ENCODE measurements around the gene ZDHHC9.

Gene ZDHHC9

DNA sequence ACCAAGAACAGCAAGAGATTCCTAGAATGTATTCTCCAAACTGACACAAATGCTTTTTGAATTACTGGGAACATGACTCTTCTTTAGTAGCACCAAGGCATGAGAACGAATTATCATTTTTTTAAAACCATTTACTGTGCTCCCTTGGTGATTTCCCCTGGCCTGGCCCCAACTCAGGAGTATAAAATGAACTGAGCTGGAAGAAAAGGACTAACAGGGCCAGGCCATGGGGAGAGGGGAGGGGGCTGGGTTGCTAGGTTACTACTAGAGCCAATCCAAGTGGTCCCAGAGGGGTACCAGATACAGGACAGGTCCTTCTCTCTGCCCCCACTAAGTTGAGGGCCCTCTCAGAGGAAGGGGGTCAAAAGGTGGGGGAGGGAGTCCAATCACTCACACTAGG, 40.8 kb downstream of the ZDHHC9 start:
- H3F3A ChIP-seq (ENCODE audit: low read depth), result no peaks in the 10 kb centered on the region
- H3K9ac ChIP-seq (ENCODE audit: low read depth, low read length, poor library complexity, severe bottlenecking), result no peak overlapping the region
- H3K79me2 ChIP-seq (ENCODE audit: insufficient read depth, low read length), result no peaks in the 10 kb centered on the region
- H3K4me2 ChIP-seq (ENCODE audit: low read depth, low read length, poor library complexity, severe bottlenecking), result no peak overlapping the region
- no peak overlapping the region for H2AFZ ChIP-seq (ENCODE audit: low read length)
- no peaks in the 10 kb centered on the region for H3K27me3 ChIP-seq (ENCODE audit: insufficient read depth, low read length, poor library complexity, severe bottlenecking)
- no peaks in the 10 kb centered on the region for H4K20me1 ChIP-seq (ENCODE audit: insufficient read depth, low read length, poor library complexity, severe bottlenecking)
- peaks cover 12% of the 10 kb centered on the region; the same call in 1 of the 2 replicates for H3K36me3 ChIP-seq (ENCODE audit: insufficient read depth, low read length)
- no peak overlapping the region for H3K4me3 ChIP-seq (ENCODE audit: low read length, poor library complexity, severe bottlenecking)
- no peaks in the 10 kb centered on the region for H3K9me3 ChIP-seq (ENCODE audit: insufficient read depth, low read depth, low read length)
- H3K4me1 ChIP-seq (ENCODE audit: insufficient read depth, low read length, poor library complexity, severe bottlenecking), result peaks cover 23% of the 10 kb centered on the region
- no peak for TF ChIP-seq EZH2phosphoT487 (IDR thresholded peaks at IDR 0.05; ENCODE audit: borderline replicate concordance)
- TF ChIP-seq, protein P1, sequence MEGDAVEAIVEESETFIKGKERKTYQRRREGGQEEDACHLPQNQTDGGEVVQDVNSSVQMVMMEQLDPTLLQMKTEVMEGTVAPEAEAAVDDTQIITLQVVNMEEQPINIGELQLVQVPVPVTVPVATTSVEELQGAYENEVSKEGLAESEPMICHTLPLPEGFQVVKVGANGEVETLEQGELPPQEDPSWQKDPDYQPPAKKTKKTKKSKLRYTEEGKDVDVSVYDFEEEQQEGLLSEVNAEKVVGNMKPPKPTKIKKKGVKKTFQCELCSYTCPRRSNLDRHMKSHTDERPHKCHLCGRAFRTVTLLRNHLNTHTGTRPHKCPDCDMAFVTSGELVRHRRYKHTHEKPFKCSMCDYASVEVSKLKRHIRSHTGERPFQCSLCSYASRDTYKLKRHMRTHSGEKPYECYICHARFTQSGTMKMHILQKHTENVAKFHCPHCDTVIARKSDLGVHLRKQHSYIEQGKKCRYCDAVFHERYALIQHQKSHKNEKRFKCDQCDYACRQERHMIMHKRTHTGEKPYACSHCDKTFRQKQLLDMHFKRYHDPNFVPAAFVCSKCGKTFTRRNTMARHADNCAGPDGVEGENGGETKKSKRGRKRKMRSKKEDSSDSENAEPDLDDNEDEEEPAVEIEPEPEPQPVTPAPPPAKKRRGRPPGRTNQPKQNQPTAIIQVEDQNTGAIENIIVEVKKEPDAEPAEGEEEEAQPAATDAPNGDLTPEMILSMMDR (conservative IDR thresholded peaks at IDR 0.05; ENCODE audit: low read length), result no peak
- no peaks in the 10 kb centered on the region for H3K9me2 ChIP-seq (replicated peaks; ENCODE audit: low read depth, low read length)

DNA sequence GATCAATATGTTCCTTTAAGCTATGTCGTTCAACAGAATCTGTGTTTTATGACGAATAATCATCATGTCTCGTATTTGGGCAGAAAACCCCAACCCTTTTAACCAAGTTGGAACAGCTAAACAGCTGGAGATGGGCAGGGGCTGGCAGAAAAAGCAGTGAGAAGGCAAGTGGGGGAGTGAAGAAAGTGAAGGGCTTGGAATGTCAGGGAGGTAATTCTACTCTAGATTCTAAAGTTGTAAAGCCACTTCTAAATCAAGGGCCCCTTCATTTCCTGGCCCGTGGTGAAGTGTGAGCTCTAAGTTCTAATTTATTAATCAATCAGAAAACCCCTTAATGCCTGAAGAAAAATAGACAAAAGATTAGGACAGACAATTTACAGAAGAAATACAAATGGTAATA, 43.5 kb downstream of the ZDHHC9 start:
- no peak overlapping the region for H3K9ac ChIP-seq (ENCODE audit: low read depth, low read length, poor library complexity, severe bottlenecking)
- H3K9me3 ChIP-seq (ENCODE audit: insufficient read depth, low read depth, low read length), result no peaks in the 10 kb centered on the region
- no peaks in the 10 kb centered on the region for H3F3A ChIP-seq (ENCODE audit: low read depth)
- H3K4me1 ChIP-seq (ENCODE audit: insufficient read depth, low read length, poor library complexity, severe bottlenecking), result peaks cover 30% of the 10 kb centered on the region
- peaks cover 17% of the 10 kb centered on the region; the same call in 1 of the 2 replicates for H3K36me3 ChIP-seq (ENCODE audit: insufficient read depth, low read length)
- no peak overlapping the region for H2AFZ ChIP-seq (ENCODE audit: low read length)
- H3K9me2 ChIP-seq (replicated peaks; ENCODE audit: low read depth, low read length), result no peaks in the 10 kb centered on the region
- H3K4me2 ChIP-seq (ENCODE audit: low read depth, low read length, poor library complexity, severe bottlenecking), result no peak overlapping the region
- TF ChIP-seq, protein P1 (conservative IDR thresholded peaks at IDR 0.05; ENCODE audit: low read length), result no peak
- no peak for TF ChIP-seq EZH2phosphoT487 (IDR thresholded peaks at IDR 0.05; ENCODE audit: borderline replicate concordance)
- H3K4me3 ChIP-seq (ENCODE audit: low read length, poor library complexity, severe bottlenecking), result no peak overlapping the region
- H3K79me2 ChIP-seq (ENCODE audit: insufficient read depth, low read length), result no peaks in the 10 kb centered on the region
- peaks cover 2% of the 10 kb centered on the region for H4K20me1 ChIP-seq (ENCODE audit: insufficient read depth, low read length, poor library complexity, severe bottlenecking)
- H3K27me3 ChIP-seq (ENCODE audit: insufficient read depth, low read length, poor library complexity, severe bottlenecking), result no peaks in the 10 kb centered on the region

DNA sequence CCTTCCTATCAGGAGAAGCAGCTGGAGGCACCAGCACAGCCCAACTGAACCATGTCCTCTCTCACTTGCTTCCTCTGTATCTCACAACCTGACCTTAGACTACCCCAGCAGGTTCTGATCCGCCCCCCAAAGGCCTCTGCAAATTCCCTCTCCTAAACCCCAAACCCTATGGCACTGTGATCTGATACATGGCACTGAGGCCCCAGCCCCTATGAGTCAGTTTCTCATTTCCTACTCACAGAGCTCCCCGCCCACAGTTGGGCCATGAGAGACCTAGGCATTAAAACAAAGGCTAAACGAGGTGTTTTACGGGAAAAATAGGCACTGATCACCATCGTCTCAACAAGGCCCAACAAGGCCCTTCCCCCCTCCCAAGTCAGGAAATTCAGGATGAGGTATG, 44.8 kb downstream of the ZDHHC9 start:
- Histone ChIP-seq H3F3A (ENCODE audit: low read depth) (no peaks in the 10 kb centered on the region), H3K9me3 (ENCODE audit: insufficient read depth, low read depth, low read length) (no peaks in the 10 kb centered on the region), H2AFZ (ENCODE audit: low read length) (no peak overlapping the region), H3K4me1 (ENCODE audit: insufficient read depth, low read length, poor library complexity, severe bottlenecking) (peaks cover 30% of the 10 kb centered on the region), H3K27me3 (ENCODE audit: insufficient read depth, low read length, poor library complexity, severe bottlenecking) (no peaks in the 10 kb centered on the region), H3K4me2 (ENCODE audit: low read depth, low read length, poor library complexity, severe bottlenecking) (peak overlapping the region; percentile 19), H3K36me3 (ENCODE audit: insufficient read depth, low read length) (peaks cover 25% of the 10 kb centered on the region; the same call in 1 of the 2 replicates), H4K20me1 (ENCODE audit: insufficient read depth, low read length, poor library complexity, severe bottlenecking) (peaks cover 8% of the 10 kb centered on the region), H3K9ac (ENCODE audit: low read depth, low read length, poor library complexity, severe bottlenecking) (no peak overlapping the region), H3K9me2 (replicated peaks; ENCODE audit: low read depth, low read length) (no peaks in the 10 kb centered on the region), H3K79me2 (ENCODE audit: insufficient read depth, low read length) (no peaks in the 10 kb centered on the region), H3K4me3 (ENCODE audit: low read length, poor library complexity, severe bottlenecking) (no peak overlapping the region)
- TF ChIP-seq, protein P1 (conservative IDR thresholded peaks at IDR 0.05; ENCODE audit: low read length), result no peak
- no peak for TF ChIP-seq EZH2phosphoT487 (IDR thresholded peaks at IDR 0.05; ENCODE audit: borderline replicate concordance)
